Activated gamma-delta T cell treated with Interleukin-2 at 50 U/mL for 16 hours (primary cell): ENCODE measurements around the gene ITPR2.

ENCODE experiments used
- DNase-seq: peaks from one replicate; pipeline ENCODE4 v3.0.0-alpha.2; 2020

Gene ITPR2

GRCh38 chr12:26373606-26374495 is 459.1 kb downstream of the ITPR2 start:
- DNase-seq, result no peak

- no peak for DNase-seq
Measured at GRCh38 chr12:26372866-26373265, 460.1 kb downstream of the ITPR2 start.

- DNase-seq, result no peak
Measured at GRCh38 chr12:26370098-26370497, 462.9 kb downstream of the ITPR2 start.

- no peak for DNase-seq
Measured at GRCh38 chr12:26369588-26369987, 463.4 kb downstream of the ITPR2 start.

GRCh38 chr12:26367991-26368730 is 464.8 kb downstream of the ITPR2 start:
- DNase-seq, result no peak

- no peak for DNase-seq
Measured at GRCh38 chr12:26361964-26362363, 471.0 kb downstream of the ITPR2 start.

- DNase-seq, result no peak
Measured at GRCh38 chr12:26360062-26360461, 472.9 kb downstream of the ITPR2 start.

- no peak for DNase-seq
Measured at GRCh38 chr12:26359576-26359975, 473.4 kb downstream of the ITPR2 start.

- no peak for DNase-seq
Measured at GRCh38 chr12:26358651-26359050, 474.3 kb downstream of the ITPR2 start.

GRCh38 chr12:26347300-26347699 is 485.7 kb downstream of the ITPR2 start:
- DNase-seq, result no peak

GRCh38 chr12:26346736-26347135 is 486.3 kb downstream of the ITPR2 start:
- DNase-seq, result no peak

GRCh38 chr12:26345471-26346003 is 487.5 kb downstream of the ITPR2 start:
- no peak for DNase-seq

GRCh38 chr12:26341491-26341890 is 491.5 kb downstream of the ITPR2 start:
- DNase-seq, result no peak

- DNase-seq, result no peak
Measured at GRCh38 chr12:26340649-26341048, 492.3 kb downstream of the ITPR2 start.

- no peak for DNase-seq
Measured at GRCh38 chr12:26339976-26340375, 493.0 kb downstream of the ITPR2 start.

GRCh38 chr12:26338586-26339572 is 494.1 kb downstream of the ITPR2 start:
- DNase-seq, result no peak

GRCh38 chr12:26335651-26336050 is 497.3 kb downstream of the ITPR2 start:
- DNase-seq, result no peak

- DNase-seq, result no peak
Measured at GRCh38 chr12:26334621-26335124, 498.3 kb downstream of the ITPR2 start.

- DNase-seq, result no peak
Measured at GRCh38 chr12:26331960-26332359, 501.0 kb downstream of the ITPR2 start.

GRCh38 chr12:26331136-26331535 is 501.9 kb downstream of the ITPR2 start:
- DNase-seq, result no peak

- no peak for DNase-seq
Measured at GRCh38 chr12:26327975-26328644, 504.9 kb downstream of the ITPR2 start.

- DNase-seq, result no peak
Measured at GRCh38 chr12:26323673-26324072, 509.3 kb downstream of the ITPR2 start.
